Neural crest cell (in vitro differentiated cells): Measurements from ENCODE around the gene TTC17. TPM values are rescaled to one million over a fixed set of nuclear protein-coding genes. Genes with fewer than 3 reads are reported as not detected.

Experiments
- DNase-seq: peaks from one replicate; pipeline ENCODE4 v3.0.0; 2021; ENCODE audit warnings: low read depth, mixed read lengths, low spot score
- H3K27ac Mint-ChIP-seq: one replicate; pipeline ENCODE4 v1.8.0; 2021; ENCODE audit warnings: mild to moderate bottlenecking, mixed read lengths; ENCODE audit not compliant: unreplicated experiment
- H3K27me3 Mint-ChIP-seq: 2 replicates; pipeline ENCODE4 v1.8.0; 2021; ENCODE audit warnings: low read depth, mild to moderate bottlenecking, mixed read lengths
- H3K36me3 Mint-ChIP-seq: 2 replicates; pipeline ENCODE4 v1.8.0; 2021; ENCODE audit warnings: low read depth, mild to moderate bottlenecking, mixed read lengths
- H3K4me1 Mint-ChIP-seq: 2 replicates; pipeline ENCODE4 v1.8.0; 2021; ENCODE audit warnings: mixed read lengths
- H3K4me3 Mint-ChIP-seq: one replicate; pipeline ENCODE4 v1.8.0; 2021; ENCODE audit warnings: mild to moderate bottlenecking, mixed read lengths
- H3K9me3 Mint-ChIP-seq: 2 replicates; pipeline ENCODE4 v1.8.0; 2021; ENCODE audit warnings: mixed read lengths
- CTCF ChIP-seq: fragments of 200-600 bp; sonication (generic); conservative IDR thresholded peaks from 2 replicates; pipeline ENCODE4 v1.5.0; 2021; ENCODE audit warnings: antibody characterized with exemption, mild to moderate bottlenecking
- total RNA-seq: library from RNA; stranded (reverse); gene quantifications from 2 replicates; pipeline ENCODE4 v1.2.1, GENCODE V29; 2021

TTC17 gene
- total RNA-seq, 1 donor from 2014 or later, result 74.3 TPM

- TF ChIP-seq CTCF, result no peak
- Mint-ChIP-seq H3K27me3 (no peaks in the 10 kb centered on the region), H3K27ac (peak overlapping the region; percentile 64), H3K4me3 (peak overlapping the region; percentile 73), H3K4me1 (peaks cover 24% of the 10 kb centered on the region), H3K36me3 (peaks cover 2% of the 10 kb centered on the region), H3K9me3 (peaks cover 10% of the 10 kb centered on the region)
- no peak for DNase-seq
Measured at GRCh38 chr11:43542750-43543712, 184.3 kb downstream of the TTC17 start.

Other genes with a start within 250 kb of the TTC17 start
- gene API5, start 46.9 kb upstream of the TTC17 start, total RNA-seq, result 166 and 172 TPM in 2 replicates